Epithelial cell of esophagus (primary cell): ENCODE data around the gene HRH4.
A peak's percentile ranks its signal among the peaks of the same experiment; 100 is the strongest.

Experiments used
- DNase-seq: peaks from one replicate; pipeline ENCODE4 v3.0.0; 2010; ENCODE audit warnings: low read depth
- H3K4me3 ChIP-seq: 2 replicates; pipeline ENCODE4 v1.5.1; 2011; ENCODE audit warnings: mild to moderate bottlenecking, low read length, control low read depth
- CTCF ChIP-seq: IDR thresholded peaks from 2 replicates; pipeline ENCODE4 v1.5.1; 2011; ENCODE audit warnings: low read depth, mild to moderate bottlenecking, low read length, control low read depth, inconsistent platforms; ENCODE audit not compliant: insufficient read depth; ENCODE audit errors: missing control alignments

HRH4 gene

DNA sequence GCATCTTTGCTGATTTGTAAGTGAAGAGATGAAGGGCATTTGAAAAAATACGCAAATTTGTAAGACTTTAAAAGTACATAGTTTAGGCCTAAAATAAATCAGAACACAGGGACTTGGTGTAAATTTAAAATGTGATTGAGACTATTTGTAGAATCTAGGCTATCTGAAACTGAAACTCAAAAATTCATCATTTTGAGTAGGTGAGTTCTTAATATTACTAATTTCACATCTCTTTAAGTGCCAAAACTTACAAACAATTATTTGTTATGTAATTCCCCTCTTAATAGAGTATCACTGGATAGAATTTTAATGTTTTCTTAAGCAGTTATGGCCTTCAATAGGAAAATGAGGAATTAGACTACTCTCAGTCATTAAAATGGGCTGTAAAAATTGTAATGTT lies 14.0 kb upstream of the HRH4 start:
- H3K4me3 ChIP-seq = no peak overlapping the region
- TF ChIP-seq CTCF = no peak
- no peak for DNase-seq

DNA sequence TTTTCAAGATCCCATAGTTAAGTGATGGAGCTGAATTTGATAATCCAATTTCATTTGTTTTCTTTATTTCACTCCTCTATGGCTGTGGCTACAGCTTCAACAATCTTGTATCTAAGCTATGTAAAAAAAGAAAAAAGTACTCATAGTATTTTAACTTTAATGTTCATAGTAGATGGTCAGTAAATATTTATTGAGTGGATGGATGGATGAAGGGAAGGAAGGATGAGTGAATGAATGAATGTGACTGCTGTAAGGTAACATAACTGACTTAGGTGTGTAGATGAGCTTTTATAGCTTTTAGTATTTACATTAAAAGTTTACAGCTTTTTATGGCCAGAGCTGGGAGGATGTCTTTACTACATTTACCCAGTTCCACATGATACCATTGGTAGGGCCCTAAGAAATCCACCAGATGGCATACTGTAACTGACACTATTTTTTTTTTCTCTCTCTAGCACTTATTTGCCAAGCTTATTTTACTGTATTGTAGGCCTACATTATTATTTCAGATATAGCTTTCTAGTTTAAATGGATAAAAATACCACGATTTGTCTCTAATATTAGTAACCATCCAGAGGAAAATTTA lies 13.4 kb upstream of the HRH4 start:
- DNase-seq = no peak
- TF ChIP-seq CTCF = peak; percentile 28
- no peak overlapping the region for H3K4me3 ChIP-seq

DNA sequence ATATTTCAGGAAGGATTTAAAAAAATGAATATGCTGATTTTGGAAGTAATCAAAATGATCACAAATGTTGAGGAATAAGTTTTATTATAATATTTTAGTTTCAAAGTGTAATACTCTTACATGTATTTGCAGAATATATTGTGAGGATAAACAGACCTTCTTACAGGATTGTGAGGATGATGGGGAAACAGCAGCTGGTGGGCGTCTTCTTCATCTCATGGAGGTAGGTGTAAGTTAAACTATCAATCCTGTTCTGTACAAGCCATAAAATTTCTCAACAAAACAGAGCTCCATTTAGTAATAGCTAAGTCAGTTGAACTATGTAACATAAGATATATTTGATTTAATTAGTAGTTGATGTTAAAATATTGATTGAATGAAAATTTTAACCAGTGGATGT lies 12.5 kb upstream of the HRH4 start:
- no peak for TF ChIP-seq CTCF
- DNase-seq = no peak
- no peak overlapping the region for H3K4me3 ChIP-seq

GRCh38 chr18:24456549-24456948 lies 3.9 kb upstream of the HRH4 start:
- DNase-seq = no peak
- H3K4me3 ChIP-seq = no peak overlapping the region
- TF ChIP-seq CTCF = no peak

DNA sequence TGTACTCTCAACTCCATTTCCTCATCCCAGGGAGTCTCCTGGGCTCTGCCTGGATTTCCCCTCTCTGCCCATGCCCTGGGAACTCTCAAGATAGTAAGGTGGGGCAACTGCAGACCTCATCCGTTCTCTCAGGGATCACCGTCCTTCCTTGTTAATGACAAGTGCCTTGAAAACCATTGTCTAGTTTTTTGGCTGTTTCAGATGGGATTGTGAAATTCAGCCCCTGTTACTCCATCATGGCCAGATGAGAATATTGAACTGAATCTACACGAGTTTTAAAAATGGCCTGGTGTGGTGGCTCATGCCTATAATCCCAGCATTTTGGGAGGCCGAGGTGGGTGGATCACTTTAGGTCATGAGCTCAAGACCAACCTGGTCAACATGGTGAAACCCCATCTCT lies 665 bp upstream of the HRH4 start:
- TF ChIP-seq CTCF = no peak
- H3K4me3 ChIP-seq = no peak overlapping the region
- DNase-seq = no peak

DNA sequence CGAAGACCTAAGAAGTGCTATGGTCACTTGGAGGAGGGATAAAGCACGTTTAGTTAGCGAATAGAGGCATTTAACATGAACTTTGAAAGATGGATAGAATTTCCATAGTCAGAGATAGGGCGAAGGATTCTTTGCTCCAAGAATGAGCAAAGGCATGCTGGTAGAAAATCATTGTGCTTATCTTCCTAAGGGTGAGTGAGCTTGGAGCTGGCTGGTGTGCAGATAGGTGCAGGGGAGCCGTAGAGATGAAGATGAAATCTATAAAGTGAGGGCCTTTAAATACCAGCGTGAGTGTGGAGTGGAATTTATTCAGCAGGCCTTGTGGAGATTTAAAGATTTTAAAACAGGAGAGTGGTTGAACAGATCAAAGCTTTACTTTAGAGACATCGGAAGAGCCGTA lies 1.6 kb downstream of the HRH4 start:
- TF ChIP-seq CTCF = no peak

More for the DNA sequence above, 1.6 kb downstream of the HRH4 start:
- DNase-seq = no peak
- no peak overlapping the region for H3K4me3 ChIP-seq
